ENCODE data around the gene TMC5.

TMC5 gene

DNA sequence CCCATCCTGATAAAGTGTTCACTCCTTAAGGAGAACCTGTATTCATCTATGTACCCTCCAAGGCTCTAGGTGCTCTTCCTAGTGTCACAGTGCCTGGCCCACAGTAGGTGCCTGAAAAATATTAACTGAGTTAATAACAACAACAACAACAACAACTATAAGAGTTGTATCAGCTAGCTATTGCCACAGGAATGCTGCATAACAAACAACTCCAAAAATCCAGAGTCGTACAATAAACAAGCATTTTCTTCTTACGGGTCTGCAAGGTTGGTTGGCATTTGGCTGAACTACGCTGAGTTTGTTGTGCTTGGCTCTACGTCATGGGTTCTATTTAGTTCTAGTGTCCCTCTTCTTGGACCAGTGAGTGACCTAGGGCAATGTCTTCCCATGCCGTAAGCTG, 29.2 kb downstream of the TMC5 start:
- no peak overlapping the region for H3K27ac Mint-ChIP-seq
- ATAC-seq (replicated peaks), result no peak
- no peaks in the 10 kb centered on the region for H3K36me3 Mint-ChIP-seq (ENCODE audit: insufficient read depth)
- no peak for DNase-seq
- H3K4me3 Mint-ChIP-seq, result no peak overlapping the region
- peaks cover 36 to 50% of the 10 kb centered on the region in 2 donors for H3K27me3 Mint-ChIP-seq
- H3K9me3 Mint-ChIP-seq, result no peaks in the 10 kb centered on the region
- H3K4me1 Mint-ChIP-seq (ENCODE audit: low read depth in 2 of 2), result no peaks in the 10 kb centered on the region

- Mint-ChIP-seq H3K4me1 (ENCODE audit: low read depth in 2 of 2) (no peaks in the 10 kb centered on the region), H3K27ac (no peak overlapping the region)
- ATAC-seq (replicated peaks), result no peak
These were observed 32.5 kb downstream of the TMC5 start for GRCh38 chr16:19450186-19450585.

GRCh38 chr16:19458722-19459379, 41.2 kb downstream of the TMC5 start:
- Mint-ChIP-seq H3K9me3 (no peaks in the 10 kb centered on the region), H3K4me1 (ENCODE audit: low read depth in 2 of 2) (peaks cover 0 to 2% of the 10 kb centered on the region in 2 donors), H3K36me3 (ENCODE audit: insufficient read depth) (no peaks in the 10 kb centered on the region), H3K27ac (no peak overlapping the region), H3K4me3 (no peak overlapping the region), H3K27me3 (peaks cover 17 to 21% of the 10 kb centered on the region in 2 donors)
- no peak for ATAC-seq (replicated peaks)
- no peak for DNase-seq

More at GRCh38 chr16:19450186-19450585, 32.5 kb downstream of the TMC5 start:
- DNase-seq, result no peak
- Mint-ChIP-seq H3K9me3 (no peaks in the 10 kb centered on the region), H3K27me3 (peaks cover 28 to 32% of the 10 kb centered on the region in 2 donors), H3K36me3 (ENCODE audit: insufficient read depth) (no peaks in the 10 kb centered on the region), H3K4me3 (no peak overlapping the region)

- H3K27ac Mint-ChIP-seq, result no peak overlapping the region
- H3K4me3 Mint-ChIP-seq, result no peak overlapping the region
- H3K27me3 Mint-ChIP-seq, result peaks cover 17 to 21% of the 10 kb centered on the region in 2 donors
- DNase-seq (no peak), ATAC-seq (replicated peaks) (no peak)
- H3K4me1 Mint-ChIP-seq (ENCODE audit: low read depth in 2 of 2), result peaks cover 0 to 2% of the 10 kb centered on the region in 2 donors
- H3K9me3 Mint-ChIP-seq, result no peaks in the 10 kb centered on the region
- H3K36me3 Mint-ChIP-seq (ENCODE audit: insufficient read depth), result no peaks in the 10 kb centered on the region
These were observed 42.7 kb downstream of the TMC5 start for GRCh38 chr16:19460397-19460796.

GRCh38 chr16:19463468-19464315, 46.0 kb downstream of the TMC5 start:
- no peak for DNase-seq
- H3K36me3 Mint-ChIP-seq (ENCODE audit: insufficient read depth), result no peaks in the 10 kb centered on the region
- H3K27me3 Mint-ChIP-seq, result peaks cover 16 to 19% of the 10 kb centered on the region in 2 donors
- no peak for ATAC-seq (replicated peaks)
- no peaks in the 10 kb centered on the region for H3K9me3 Mint-ChIP-seq
- no peak overlapping the region for H3K4me3 Mint-ChIP-seq
- H3K4me1 Mint-ChIP-seq (ENCODE audit: low read depth in 2 of 2), result no peaks in the 10 kb centered on the region
- no peak overlapping the region for H3K27ac Mint-ChIP-seq

GRCh38 chr16:19468300-19468699, 50.6 kb downstream of the TMC5 start:
- H3K4me3 Mint-ChIP-seq, result no peak overlapping the region
- no peaks in the 10 kb centered on the region for H3K9me3 Mint-ChIP-seq
- H3K27me3 Mint-ChIP-seq, result no peaks in the 10 kb centered on the region
- ATAC-seq (replicated peaks) (no peak), DNase-seq (no peak)
- H3K27ac Mint-ChIP-seq, result no peak overlapping the region
- no peaks in the 10 kb centered on the region for H3K36me3 Mint-ChIP-seq (ENCODE audit: insufficient read depth)
- H3K4me1 Mint-ChIP-seq (ENCODE audit: low read depth in 2 of 2), result no peaks in the 10 kb centered on the region

GRCh38 chr16:19472482-19472881, 54.8 kb downstream of the TMC5 start:
- H3K4me1 Mint-ChIP-seq (ENCODE audit: low read depth in 2 of 2), result no peaks in the 10 kb centered on the region
- H3K9me3 Mint-ChIP-seq, result no peaks in the 10 kb centered on the region
- no peak overlapping the region for H3K4me3 Mint-ChIP-seq
- no peaks in the 10 kb centered on the region for H3K36me3 Mint-ChIP-seq (ENCODE audit: insufficient read depth)
- no peak for DNase-seq
- no peak for ATAC-seq (replicated peaks)
- no peaks in the 10 kb centered on the region for H3K27me3 Mint-ChIP-seq
- no peak overlapping the region for H3K27ac Mint-ChIP-seq

DNA sequence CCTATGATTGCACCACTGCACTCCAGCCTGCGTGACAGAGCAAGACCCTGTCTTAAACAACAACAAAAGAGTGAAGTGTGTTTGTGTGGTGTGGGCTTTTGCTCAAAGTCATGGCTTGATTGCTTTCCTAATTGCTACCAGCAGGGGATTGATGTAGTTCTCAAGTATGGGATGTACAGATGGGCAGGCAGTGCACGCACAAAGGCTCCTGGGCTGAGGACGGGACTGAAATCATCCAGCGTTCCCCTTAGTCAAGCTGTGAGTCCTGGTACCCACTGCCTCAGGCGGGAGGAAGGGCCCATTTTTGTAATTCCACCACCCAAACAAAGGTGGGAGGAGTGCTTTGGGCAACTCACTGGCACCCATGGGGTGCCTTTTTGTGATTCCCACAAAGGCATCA, 56.9 kb downstream of the TMC5 start:
- Mint-ChIP-seq H3K9me3 (no peaks in the 10 kb centered on the region), H3K27ac (no peak overlapping the region), H3K36me3 (ENCODE audit: insufficient read depth) (no peaks in the 10 kb centered on the region), H3K4me3 (no peak overlapping the region), H3K4me1 (ENCODE audit: low read depth in 2 of 2) (no peaks in the 10 kb centered on the region), H3K27me3 (peaks cover 7 to 9% of the 10 kb centered on the region in 2 donors)
- no peak for ATAC-seq (replicated peaks)
- DNase-seq, result no peak

DNA sequence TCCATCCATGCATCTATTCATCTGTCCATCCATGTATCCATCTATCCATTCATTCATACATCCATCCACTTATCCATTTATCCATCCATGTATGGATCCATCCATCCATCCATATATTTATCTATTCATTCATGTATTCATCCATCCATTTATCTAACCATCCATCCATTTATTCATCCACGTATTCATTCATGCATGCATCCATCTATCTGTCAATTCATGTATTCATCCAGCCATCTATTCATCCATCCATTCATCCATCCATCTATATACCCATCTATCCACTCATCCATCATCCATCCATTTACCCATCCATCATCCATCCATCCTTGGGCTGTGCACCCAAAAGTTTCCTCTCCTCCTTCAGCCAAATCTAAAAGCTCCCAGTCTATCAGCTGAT, 60.8 kb downstream of the TMC5 start:
- H3K27me3 Mint-ChIP-seq, result peaks cover 7 to 16% of the 10 kb centered on the region in 2 donors

DNA sequence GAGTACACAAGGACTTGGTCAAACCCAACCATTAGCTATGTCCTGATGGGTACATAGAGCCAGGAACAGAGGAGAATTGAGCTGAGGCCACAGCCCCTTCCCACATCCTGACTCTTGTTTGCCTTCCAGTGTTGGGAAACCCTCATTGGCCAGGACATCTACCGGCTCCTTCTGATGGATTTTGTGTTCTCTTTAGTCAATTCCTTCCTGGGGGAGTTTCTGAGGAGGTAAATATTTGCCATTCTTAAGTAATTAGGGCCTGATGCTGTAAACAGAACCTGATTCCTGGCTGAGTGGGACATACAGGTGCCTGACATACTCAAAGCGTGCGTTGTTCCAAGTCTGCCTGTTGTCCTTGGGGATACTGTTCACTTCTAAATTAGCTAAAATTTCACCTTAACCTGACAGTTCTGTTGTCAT, 61.6 kb downstream of the TMC5 start:
- no peak for ATAC-seq (replicated peaks)
- H3K4me1 Mint-ChIP-seq (ENCODE audit: low read depth in 2 of 2), result no peaks in the 10 kb centered on the region
- no peak overlapping the region for H3K4me3 Mint-ChIP-seq
- no peak overlapping the region for H3K27ac Mint-ChIP-seq
- DNase-seq, result no peak
- H3K27me3 Mint-ChIP-seq, result peaks cover 7 to 16% of the 10 kb centered on the region in 2 donors
- no peaks in the 10 kb centered on the region for H3K9me3 Mint-ChIP-seq
- H3K36me3 Mint-ChIP-seq (ENCODE audit: insufficient read depth), result no peaks in the 10 kb centered on the region

More for the DNA sequence above, 60.8 kb downstream of the TMC5 start:
- Mint-ChIP-seq H3K36me3 (ENCODE audit: insufficient read depth) (no peaks in the 10 kb centered on the region), H3K9me3 (no peaks in the 10 kb centered on the region), H3K27ac (no peak overlapping the region), H3K4me3 (no peak overlapping the region), H3K4me1 (ENCODE audit: low read depth in 2 of 2) (no peaks in the 10 kb centered on the region)
- DNase-seq (no peak), ATAC-seq (replicated peaks) (no peak)

DNA sequence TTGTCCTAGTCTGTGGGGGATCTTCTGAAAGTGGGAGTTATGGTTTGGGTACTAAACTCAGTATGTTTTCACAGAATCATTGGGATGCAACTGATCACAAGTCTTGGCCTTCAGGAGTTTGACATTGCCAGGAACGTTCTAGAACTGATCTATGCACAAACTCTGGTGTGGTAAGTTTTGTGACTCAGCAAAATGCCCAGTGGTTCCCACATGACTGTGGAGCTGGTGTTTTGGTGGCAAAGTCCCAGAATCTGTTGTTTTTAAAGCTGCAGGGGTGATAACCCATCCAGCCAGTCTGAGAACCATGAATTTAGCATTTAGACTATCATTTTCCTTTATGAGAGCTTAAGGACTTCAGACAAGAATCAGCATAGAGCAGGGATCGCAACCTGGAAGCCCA, 63.6 kb downstream of the TMC5 start:
- H3K4me3 Mint-ChIP-seq, result no peak overlapping the region
- no peak overlapping the region for H3K27ac Mint-ChIP-seq
- ATAC-seq (replicated peaks) (no peak), DNase-seq (no peak)
- no peaks in the 10 kb centered on the region for H3K9me3 Mint-ChIP-seq
- H3K36me3 Mint-ChIP-seq (ENCODE audit: insufficient read depth), result no peaks in the 10 kb centered on the region
- no peaks in the 10 kb centered on the region for H3K4me1 Mint-ChIP-seq (ENCODE audit: low read depth in 2 of 2)
- peaks cover 7 to 16% of the 10 kb centered on the region in 2 donors for H3K27me3 Mint-ChIP-seq

DNA sequence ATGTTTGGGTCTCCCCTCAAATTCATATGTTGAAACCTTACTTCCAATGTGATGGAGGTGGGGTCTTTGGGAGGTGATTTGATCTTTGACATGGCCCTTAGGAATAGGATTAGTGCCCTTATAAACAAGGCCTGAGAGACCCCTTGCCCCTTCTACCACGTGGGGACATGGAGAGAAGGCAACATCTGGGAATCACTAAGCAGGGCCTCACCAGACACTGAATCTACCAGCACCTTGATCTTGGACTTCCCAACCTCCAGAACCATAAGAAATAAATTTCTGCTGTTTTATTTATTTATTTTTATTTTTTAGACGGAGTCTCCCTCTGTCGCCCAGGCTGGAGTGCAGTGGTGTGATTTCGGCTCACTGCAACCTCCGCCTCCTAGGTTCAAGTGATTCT, 64.1 kb downstream of the TMC5 start:
- no peaks in the 10 kb centered on the region for H3K36me3 Mint-ChIP-seq (ENCODE audit: insufficient read depth)
- H3K4me1 Mint-ChIP-seq (ENCODE audit: low read depth in 2 of 2), result no peaks in the 10 kb centered on the region
- no peaks in the 10 kb centered on the region for H3K9me3 Mint-ChIP-seq

GRCh38 chr16:19482291-19482690, 64.6 kb downstream of the TMC5 start:
- DNase-seq (no peak), ATAC-seq (replicated peaks) (no peak)
- no peaks in the 10 kb centered on the region for H3K9me3 Mint-ChIP-seq
- H3K4me1 Mint-ChIP-seq (ENCODE audit: low read depth in 2 of 2), result no peaks in the 10 kb centered on the region
- H3K36me3 Mint-ChIP-seq (ENCODE audit: insufficient read depth), result no peaks in the 10 kb centered on the region
- peaks cover 7 to 16% of the 10 kb centered on the region in 2 donors for H3K27me3 Mint-ChIP-seq
- H3K4me3 Mint-ChIP-seq, result no peak overlapping the region
- H3K27ac Mint-ChIP-seq, result no peak overlapping the region

More for the DNA sequence above, 64.1 kb downstream of the TMC5 start:
- Mint-ChIP-seq H3K27ac (no peak overlapping the region), H3K4me3 (no peak overlapping the region), H3K27me3 (peaks cover 7 to 16% of the 10 kb centered on the region in 2 donors)
- ATAC-seq (replicated peaks), result no peak
- no peak for DNase-seq

GRCh38 chr16:19484096-19484495, 66.4 kb downstream of the TMC5 start:
- Mint-ChIP-seq H3K4me1 (ENCODE audit: low read depth in 2 of 2) (no peaks in the 10 kb centered on the region), H3K36me3 (ENCODE audit: insufficient read depth) (peaks cover 2% of the 10 kb centered on the region), H3K4me3 (no peak overlapping the region), H3K27ac (no peak overlapping the region), H3K27me3 (peaks cover 0 to 7% of the 10 kb centered on the region in 2 donors), H3K9me3 (no peaks in the 10 kb centered on the region)
- ATAC-seq (replicated peaks) (no peak), DNase-seq (no peak)
